Measurements from ENCODE around the gene CEMIP. TPM values are rescaled to one million over a fixed set of nuclear protein-coding genes. Genes with fewer than 3 reads are reported as not detected.
A peak's percentile ranks its signal among the peaks of the same experiment; 100 is the strongest.

CEMIP gene
- total RNA-seq, 1 donor: 131 TPM

DNA sequence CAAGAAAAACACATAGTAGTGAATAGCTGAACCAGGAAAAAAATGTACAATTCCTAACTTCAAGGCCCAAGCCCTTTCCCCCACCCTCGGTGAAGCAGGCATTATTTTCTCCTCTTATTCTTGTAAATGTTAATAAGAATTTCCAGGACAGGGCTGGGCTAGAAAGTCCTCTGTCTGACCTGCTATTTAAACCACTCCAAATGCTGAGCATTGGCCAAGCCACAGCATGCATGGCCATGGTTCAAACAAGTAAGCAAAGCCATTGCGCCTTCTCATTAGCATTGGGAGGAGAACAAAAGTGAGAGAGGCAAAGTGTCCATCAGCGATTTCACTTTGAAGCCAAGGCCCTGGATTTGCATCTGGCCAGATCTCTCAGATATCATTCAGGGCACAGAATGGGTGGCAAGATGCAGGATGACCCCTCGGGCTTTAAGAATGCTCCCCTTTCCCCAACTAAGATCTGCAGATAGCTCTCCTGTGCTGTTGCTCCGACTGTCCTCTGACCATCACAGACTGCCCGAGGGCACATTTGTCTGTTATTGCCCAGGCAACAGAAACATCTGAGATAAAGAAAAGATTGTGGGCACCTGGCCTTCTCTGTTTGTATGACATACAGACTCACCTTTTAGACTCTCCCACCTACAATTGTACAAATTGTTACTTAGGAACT is 46.3 kb downstream of the CEMIP start:
- no peak for DNase-seq (ENCODE audit: low read depth)
- no peak overlapping the region for H3K4me3 ChIP-seq (ENCODE audit: low read depth, low read length)
- TF ChIP-seq, protein P1, sequence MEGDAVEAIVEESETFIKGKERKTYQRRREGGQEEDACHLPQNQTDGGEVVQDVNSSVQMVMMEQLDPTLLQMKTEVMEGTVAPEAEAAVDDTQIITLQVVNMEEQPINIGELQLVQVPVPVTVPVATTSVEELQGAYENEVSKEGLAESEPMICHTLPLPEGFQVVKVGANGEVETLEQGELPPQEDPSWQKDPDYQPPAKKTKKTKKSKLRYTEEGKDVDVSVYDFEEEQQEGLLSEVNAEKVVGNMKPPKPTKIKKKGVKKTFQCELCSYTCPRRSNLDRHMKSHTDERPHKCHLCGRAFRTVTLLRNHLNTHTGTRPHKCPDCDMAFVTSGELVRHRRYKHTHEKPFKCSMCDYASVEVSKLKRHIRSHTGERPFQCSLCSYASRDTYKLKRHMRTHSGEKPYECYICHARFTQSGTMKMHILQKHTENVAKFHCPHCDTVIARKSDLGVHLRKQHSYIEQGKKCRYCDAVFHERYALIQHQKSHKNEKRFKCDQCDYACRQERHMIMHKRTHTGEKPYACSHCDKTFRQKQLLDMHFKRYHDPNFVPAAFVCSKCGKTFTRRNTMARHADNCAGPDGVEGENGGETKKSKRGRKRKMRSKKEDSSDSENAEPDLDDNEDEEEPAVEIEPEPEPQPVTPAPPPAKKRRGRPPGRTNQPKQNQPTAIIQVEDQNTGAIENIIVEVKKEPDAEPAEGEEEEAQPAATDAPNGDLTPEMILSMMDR (IDR thresholded peaks at IDR 0.05; ENCODE audit: insufficient read depth, low read depth, low read length): no peak

DNA sequence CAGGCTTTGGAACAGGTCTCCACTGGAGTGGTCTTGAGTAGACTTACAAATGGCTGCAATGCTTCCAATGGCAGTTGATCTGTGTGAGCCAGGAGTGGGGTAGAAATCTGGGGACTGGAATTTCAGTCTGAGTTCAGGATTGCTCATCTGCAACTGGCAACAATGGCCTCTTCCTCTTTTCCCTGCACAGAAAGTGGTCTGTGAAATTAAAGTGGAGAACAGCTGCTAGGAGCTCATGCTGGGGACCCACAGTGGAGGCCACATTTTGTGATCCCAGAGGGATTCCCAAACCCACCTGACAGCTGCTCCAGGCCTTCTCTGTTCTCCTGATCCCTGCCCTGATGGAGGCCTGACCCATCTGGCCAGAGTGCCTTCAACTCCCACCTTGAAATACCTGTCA is 49.6 kb downstream of the CEMIP start:
- H3K4me3 ChIP-seq (ENCODE audit: low read depth, low read length): no peak overlapping the region
- TF ChIP-seq, protein P1 (IDR thresholded peaks at IDR 0.05; ENCODE audit: insufficient read depth, low read depth, low read length): no peak
- no peak for DNase-seq (ENCODE audit: low read depth)

DNA sequence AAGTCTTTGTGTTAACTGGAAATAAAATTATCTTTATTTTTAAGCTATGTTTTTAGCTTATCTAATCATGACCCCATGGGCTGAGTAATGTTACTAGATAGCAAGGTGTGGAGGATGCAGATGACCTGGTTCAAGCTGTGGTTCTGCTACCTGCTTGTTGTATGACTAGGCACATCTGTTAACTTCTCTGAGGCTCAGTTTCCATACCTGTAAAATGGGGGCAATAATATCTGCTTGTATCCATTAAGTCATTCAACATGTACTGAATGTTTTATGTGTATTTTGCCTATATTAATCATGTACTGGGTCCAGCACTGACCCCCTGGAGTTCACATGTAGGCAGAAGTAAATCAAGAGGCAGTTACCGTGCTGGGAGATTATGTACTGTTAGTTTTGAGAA is 51.5 kb downstream of the CEMIP start:
- DNase-seq (ENCODE audit: low read depth): no peak
- H3K4me3 ChIP-seq (ENCODE audit: low read depth, low read length): no peak overlapping the region
- TF ChIP-seq, protein P1 (IDR thresholded peaks at IDR 0.05; ENCODE audit: insufficient read depth, low read depth, low read length): no peak

DNA sequence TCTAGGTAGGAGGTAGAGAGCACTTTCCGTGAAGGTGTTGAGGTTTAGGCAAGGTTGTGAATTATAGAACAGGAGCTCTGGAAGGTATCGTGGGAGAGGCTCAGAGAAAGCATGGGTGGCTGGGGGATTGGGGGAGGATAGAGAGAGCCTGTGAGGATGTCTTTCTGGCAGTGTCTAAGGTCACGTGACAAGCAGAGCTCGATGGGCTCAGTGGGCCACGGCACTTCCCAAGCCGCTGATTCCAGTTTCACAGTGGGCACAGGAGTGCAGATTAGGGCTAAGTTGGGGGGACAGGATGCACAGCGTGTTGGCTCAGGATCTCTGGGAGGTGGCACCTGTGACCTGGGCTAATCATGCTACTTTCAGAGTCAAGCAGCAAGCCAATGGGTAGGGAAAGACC is 52.0 kb downstream of the CEMIP start:
- no peak overlapping the region for H3K4me3 ChIP-seq (ENCODE audit: low read depth, low read length)
- no peak for DNase-seq (ENCODE audit: low read depth)
- TF ChIP-seq, protein P1 (IDR thresholded peaks at IDR 0.05; ENCODE audit: insufficient read depth, low read depth, low read length): no peak

DNA sequence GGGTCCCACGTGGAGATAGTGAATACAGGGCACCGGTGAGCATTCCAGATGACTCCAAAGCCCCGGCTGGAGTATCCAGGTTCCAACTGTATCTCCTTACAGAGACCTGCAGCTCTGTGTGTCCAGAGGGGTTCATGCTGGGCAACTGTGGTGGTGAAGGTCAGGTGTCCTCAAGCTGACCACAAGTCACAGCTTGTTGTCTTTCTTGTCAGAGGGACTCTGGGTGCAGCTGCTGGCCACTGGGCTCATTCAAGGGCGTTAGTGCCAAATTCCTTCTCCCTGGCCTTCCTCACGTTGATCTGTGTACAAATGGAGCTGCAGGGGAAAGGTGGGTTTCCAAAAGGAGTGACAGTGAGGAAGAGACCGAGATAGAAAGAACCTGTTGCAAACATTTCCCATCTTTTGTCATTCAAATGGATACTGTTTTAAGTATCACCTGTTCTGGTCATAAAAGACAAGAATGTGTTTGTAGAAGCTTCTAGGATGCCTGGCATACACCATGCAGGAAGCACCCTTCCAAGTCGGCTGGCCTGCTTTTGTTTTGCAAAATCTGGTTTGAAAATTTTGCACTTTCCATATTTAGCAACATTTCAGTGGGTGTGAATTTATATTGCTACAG is 52.5 kb downstream of the CEMIP start:
- no peak overlapping the region for H3K4me3 ChIP-seq (ENCODE audit: low read depth, low read length)
- DNase-seq (ENCODE audit: low read depth): no peak
- TF ChIP-seq, protein P1 (IDR thresholded peaks at IDR 0.05; ENCODE audit: insufficient read depth, low read depth, low read length): no peak

DNA sequence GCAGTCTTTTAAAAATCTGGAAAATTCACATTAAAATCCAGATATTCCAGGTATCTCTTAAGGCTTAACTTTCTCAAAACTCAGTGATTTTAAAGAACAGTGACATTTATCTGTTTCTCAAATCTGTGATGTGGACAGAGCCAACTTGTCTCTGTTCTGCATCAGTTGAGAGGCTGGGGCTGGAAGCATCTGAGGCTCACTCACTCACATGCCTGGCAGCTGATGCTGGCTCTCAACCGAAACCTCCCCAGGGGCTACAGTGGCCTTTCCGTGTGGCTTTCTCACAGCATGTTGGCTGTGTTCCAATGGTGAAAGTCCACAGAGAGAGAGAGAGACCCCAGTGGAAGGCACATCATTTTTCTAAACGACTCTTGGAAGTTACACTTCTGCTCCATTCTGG is 53.5 kb downstream of the CEMIP start:
- peak; percentile 5 for DNase-seq (ENCODE audit: low read depth)
- TF ChIP-seq, protein P1 (IDR thresholded peaks at IDR 0.05; ENCODE audit: insufficient read depth, low read depth, low read length): no peak
- H3K4me3 ChIP-seq (ENCODE audit: low read depth, low read length): no peak overlapping the region
